Central memory CD8-positive, alpha-beta T cell (primary cell): ENCODE data around the gene PIEZO2.

ENCODE experiments used
- ATAC-seq: fragments of 150-1000 bp; cut with Tn5 transposase; replicated peaks from 2 replicates; pipeline ENCODE4 v1.10.0; 2022; ENCODE audit warnings: mild to moderate bottlenecking, moderate FRiP score, moderate number of reproducible peaks; ENCODE audit not compliant: poor library complexity, severe bottlenecking; ENCODE audit errors: extremely low read depth
- DNase-seq, 2 donors: peaks; one replicate each; pipeline ENCODE4 v3.0.0; 2021; ENCODE audit warnings: low spot score in 2 of 2
- H3K27ac Mint-ChIP-seq: one replicate; pipeline ENCODE4 v1.8.0; 2022; ENCODE audit warnings: low read depth, mild to moderate bottlenecking, moderate library complexity, mixed read lengths
- H3K27me3 Mint-ChIP-seq: one replicate; pipeline ENCODE4 v1.8.0; 2022; ENCODE audit warnings: mixed read lengths
- H3K36me3 Mint-ChIP-seq: one replicate; pipeline ENCODE4 v1.8.0; 2022; ENCODE audit warnings: mild to moderate bottlenecking, moderate library complexity, mixed read lengths; ENCODE audit not compliant: insufficient read depth
- H3K4me1 Mint-ChIP-seq: one replicate; pipeline ENCODE4 v1.8.0; 2022; ENCODE audit warnings: mixed read lengths
- H3K4me3 Mint-ChIP-seq: one replicate; pipeline ENCODE4 v1.8.0; 2022; ENCODE audit warnings: mild to moderate bottlenecking, moderate library complexity, mixed read lengths
- H3K9me3 Mint-ChIP-seq: one replicate; pipeline ENCODE4 v1.8.0; 2022; ENCODE audit warnings: mixed read lengths

Gene PIEZO2

GRCh38 chr18:11163665-11164064 lies 14.3 kb upstream of the PIEZO2 start:
- H3K4me3 Mint-ChIP-seq: no peak overlapping the region
- H3K27ac Mint-ChIP-seq: no peak overlapping the region
- ATAC-seq (no peak), DNase-seq (no peak)
- H3K36me3 Mint-ChIP-seq: no peaks in the 10 kb centered on the region
- no peaks in the 10 kb centered on the region for H3K27me3 Mint-ChIP-seq
- no peaks in the 10 kb centered on the region for H3K4me1 Mint-ChIP-seq
- peaks cover 11% of the 10 kb centered on the region for H3K9me3 Mint-ChIP-seq

GRCh38 chr18:11162889-11163288 lies 13.5 kb upstream of the PIEZO2 start:
- Mint-ChIP-seq H3K27ac (no peak overlapping the region), H3K4me1 (no peaks in the 10 kb centered on the region), H3K9me3 (peaks cover 11% of the 10 kb centered on the region), H3K27me3 (no peaks in the 10 kb centered on the region), H3K4me3 (no peak overlapping the region), H3K36me3 (no peaks in the 10 kb centered on the region)
- DNase-seq (no peak), ATAC-seq (no peak)

GRCh38 chr18:11162462-11162861 lies 13.1 kb upstream of the PIEZO2 start:
- Mint-ChIP-seq H3K27me3 (no peaks in the 10 kb centered on the region), H3K36me3 (no peaks in the 10 kb centered on the region), H3K4me1 (no peaks in the 10 kb centered on the region), H3K9me3 (peaks cover 7% of the 10 kb centered on the region), H3K27ac (no peak overlapping the region), H3K4me3 (no peak overlapping the region)
- DNase-seq (no peak), ATAC-seq (no peak)

GRCh38 chr18:11160313-11160712 lies 10.9 kb upstream of the PIEZO2 start:
- Mint-ChIP-seq H3K36me3 (no peaks in the 10 kb centered on the region), H3K27ac (no peak overlapping the region), H3K9me3 (peaks cover 2% of the 10 kb centered on the region), H3K27me3 (no peaks in the 10 kb centered on the region), H3K4me3 (no peak overlapping the region), H3K4me1 (no peaks in the 10 kb centered on the region)
- ATAC-seq: no peak
- no peak for DNase-seq

- H3K27ac Mint-ChIP-seq: no peak overlapping the region
- no peaks in the 10 kb centered on the region for H3K36me3 Mint-ChIP-seq
- no peaks in the 10 kb centered on the region for H3K9me3 Mint-ChIP-seq
- DNase-seq: no peak
- H3K4me3 Mint-ChIP-seq: no peak overlapping the region
- no peaks in the 10 kb centered on the region for H3K4me1 Mint-ChIP-seq
- ATAC-seq: no peak
- H3K27me3 Mint-ChIP-seq: no peaks in the 10 kb centered on the region
These were observed 10.5 kb upstream of the PIEZO2 start for GRCh38 chr18:11159844-11160243.

- ATAC-seq: no peak
- H3K4me3 Mint-ChIP-seq: no peak overlapping the region
- H3K4me1 Mint-ChIP-seq: no peaks in the 10 kb centered on the region
- no peaks in the 10 kb centered on the region for H3K27me3 Mint-ChIP-seq
- DNase-seq: no peak
- H3K36me3 Mint-ChIP-seq: no peaks in the 10 kb centered on the region
- no peaks in the 10 kb centered on the region for H3K9me3 Mint-ChIP-seq
- H3K27ac Mint-ChIP-seq: no peak overlapping the region
These were observed 7.6 kb upstream of the PIEZO2 start for GRCh38 chr18:11156978-11157377.

- Mint-ChIP-seq H3K4me1 (no peaks in the 10 kb centered on the region), H3K27me3 (peaks cover 5% of the 10 kb centered on the region), H3K9me3 (no peaks in the 10 kb centered on the region), H3K27ac (no peak overlapping the region), H3K36me3 (no peaks in the 10 kb centered on the region), H3K4me3 (no peak overlapping the region)
- ATAC-seq (no peak), DNase-seq (no peak)
These were observed 5.8 kb upstream of the PIEZO2 start for GRCh38 chr18:11155034-11155759.

- Mint-ChIP-seq H3K4me1 (no peaks in the 10 kb centered on the region), H3K9me3 (no peaks in the 10 kb centered on the region), H3K36me3 (no peaks in the 10 kb centered on the region), H3K4me3 (no peak overlapping the region), H3K27me3 (peaks cover 11% of the 10 kb centered on the region), H3K27ac (no peak overlapping the region)
- ATAC-seq (no peak), DNase-seq (no peak)
These were observed 5.1 kb upstream of the PIEZO2 start for GRCh38 chr18:11154368-11154989.

- no peak overlapping the region for H3K27ac Mint-ChIP-seq
- H3K4me3 Mint-ChIP-seq: no peak overlapping the region
- no peaks in the 10 kb centered on the region for H3K9me3 Mint-ChIP-seq
- H3K36me3 Mint-ChIP-seq: no peaks in the 10 kb centered on the region
- H3K27me3 Mint-ChIP-seq: peaks cover 14% of the 10 kb centered on the region
- DNase-seq: no peak
- ATAC-seq: no peak
- H3K4me1 Mint-ChIP-seq: no peaks in the 10 kb centered on the region
These were observed 3.7 kb upstream of the PIEZO2 start for GRCh38 chr18:11153097-11153496.

- Mint-ChIP-seq H3K9me3 (peaks cover 4% of the 10 kb centered on the region), H3K36me3 (no peaks in the 10 kb centered on the region), H3K27ac (no peak overlapping the region), H3K4me1 (no peaks in the 10 kb centered on the region), H3K27me3 (peaks cover 27% of the 10 kb centered on the region), H3K4me3 (no peak overlapping the region)
- ATAC-seq (no peak), DNase-seq (no peak)
These were observed 874 bp upstream of the PIEZO2 start for GRCh38 chr18:11150271-11150615.

- H3K27ac Mint-ChIP-seq: no peak overlapping the region
- no peaks in the 10 kb centered on the region for H3K4me1 Mint-ChIP-seq
- H3K27me3 Mint-ChIP-seq: peaks cover 27% of the 10 kb centered on the region
- DNase-seq: no peak
- no peaks in the 10 kb centered on the region for H3K36me3 Mint-ChIP-seq
- no peak for ATAC-seq
- H3K4me3 Mint-ChIP-seq: no peak overlapping the region
- peaks cover 4% of the 10 kb centered on the region for H3K9me3 Mint-ChIP-seq
These were observed 509 bp downstream of the PIEZO2 start for GRCh38 chr18:11148680-11149440.

- H3K36me3 Mint-ChIP-seq: peaks cover 3% of the 10 kb centered on the region
- no peak overlapping the region for H3K4me3 Mint-ChIP-seq
- peaks cover 10% of the 10 kb centered on the region for H3K9me3 Mint-ChIP-seq
- no peaks in the 10 kb centered on the region for H3K4me1 Mint-ChIP-seq
- no peak for DNase-seq
- no peak overlapping the region for H3K27ac Mint-ChIP-seq
- no peak for ATAC-seq
- H3K27me3 Mint-ChIP-seq: peaks cover 27% of the 10 kb centered on the region
These were observed 1.2 kb downstream of the PIEZO2 start for GRCh38 chr18:11147962-11148679.
